GM15510 (cell line): Measurements from ENCODE around the gene TNFSF8.

Experiments used
- POLR2A ChIP-seq: IDR thresholded peaks from 3 replicates; pipeline ENCODE4 v1.6.1; 2011; ENCODE audit warnings: borderline replicate concordance; ENCODE audit not compliant: insufficient read length; ENCODE audit errors: extremely low read depth

TNFSF8 gene

GRCh38 chr9:114930056-114930812 lies at the start of gene TNFSF8:
Gene TNFSF8 (minus strand): TSS chr9:114930591. CDS start chr9:114930303, 288 bp downstream.
- no peak for TF ChIP-seq POLR2A

GRCh38 chr9:114973216-114973615 lies 42.8 kb upstream of the TNFSF8 start:
- no peak for TF ChIP-seq POLR2A

DNA sequence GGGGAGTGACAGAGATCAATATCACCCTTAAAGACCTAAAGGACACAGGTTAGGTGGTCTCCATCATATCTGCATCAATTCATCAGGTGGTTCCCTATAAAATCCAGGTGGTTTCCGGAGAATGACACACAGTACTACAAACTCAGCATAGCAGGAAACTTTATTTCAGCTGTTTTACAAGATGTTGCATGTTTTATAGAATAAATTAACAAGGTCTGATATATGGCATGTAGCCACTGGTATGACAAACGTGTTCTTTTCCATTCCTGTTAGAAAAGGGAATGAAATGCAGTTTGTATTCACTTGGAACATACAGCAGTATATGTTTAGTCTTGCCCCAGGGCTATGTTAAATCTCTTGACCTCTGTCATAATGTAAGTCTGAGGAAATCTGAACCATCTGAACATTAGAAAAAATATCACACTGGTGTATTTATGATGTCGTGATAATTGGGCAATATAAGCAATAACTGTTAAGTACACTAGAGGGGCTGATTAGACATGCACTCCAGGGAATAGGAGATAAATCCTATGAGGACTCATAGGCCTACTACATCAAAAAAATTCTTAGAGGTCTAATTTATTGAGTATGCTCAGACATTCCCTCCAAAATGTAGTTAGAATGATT lies 42.2 kb upstream of the TNFSF8 start:
- no peak for TF ChIP-seq POLR2A

- TF ChIP-seq POLR2A, result no peak
Measured at GRCh38 chr9:114969269-114969668, 38.9 kb upstream of the TNFSF8 start.

DNA sequence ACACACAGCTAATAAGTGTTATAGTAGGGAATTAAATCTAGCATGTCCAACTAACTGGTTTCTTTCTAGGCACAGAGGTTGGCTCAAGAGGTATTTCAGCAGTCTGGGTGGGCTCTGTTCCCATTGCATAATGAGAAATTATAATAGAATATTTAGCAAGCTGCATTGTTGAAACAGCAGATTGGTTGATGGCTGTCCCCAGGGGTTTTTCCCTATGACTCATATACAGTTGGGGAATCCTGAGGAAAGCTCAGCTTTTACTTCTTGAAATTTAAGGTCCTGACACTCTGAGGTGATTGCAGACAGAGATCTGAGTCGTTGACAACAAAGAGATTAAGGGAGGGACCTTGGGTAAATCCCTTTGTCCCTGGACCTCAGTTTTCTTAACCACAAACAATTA lies 38.3 kb upstream of the TNFSF8 start:
- TF ChIP-seq POLR2A, result no peak

GRCh38 chr9:114965564-114965963 lies 35.2 kb upstream of the TNFSF8 start:
- no peak for TF ChIP-seq POLR2A

DNA sequence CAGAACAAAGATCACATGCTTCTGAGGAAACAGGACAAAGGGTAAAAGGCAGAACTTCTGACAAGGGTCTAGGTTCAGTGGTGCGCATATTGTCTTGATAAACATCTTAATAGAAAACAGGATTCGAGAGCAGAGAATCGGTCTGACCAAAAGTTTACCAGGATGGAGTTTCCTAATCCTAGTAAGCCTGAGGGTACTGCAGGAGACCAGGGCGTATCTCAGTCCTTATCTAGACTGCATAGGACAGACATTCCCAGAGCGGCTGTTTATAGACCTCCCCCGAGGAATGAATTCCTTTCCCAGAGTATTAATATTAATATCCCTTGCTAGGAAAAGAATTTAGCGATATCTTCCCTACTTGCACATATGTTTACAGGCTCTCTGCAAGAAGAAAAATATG lies 32.4 kb upstream of the TNFSF8 start:
- TF ChIP-seq POLR2A, result no peak

- TF ChIP-seq POLR2A, result no peak
Measured at GRCh38 chr9:114960276-114960675, 29.9 kb upstream of the TNFSF8 start.

GRCh38 chr9:114958844-114959235 lies 28.4 kb upstream of the TNFSF8 start:
- TF ChIP-seq POLR2A, result no peak

- no peak for TF ChIP-seq POLR2A
Measured at GRCh38 chr9:114958021-114958843, 27.8 kb upstream of the TNFSF8 start.

DNA sequence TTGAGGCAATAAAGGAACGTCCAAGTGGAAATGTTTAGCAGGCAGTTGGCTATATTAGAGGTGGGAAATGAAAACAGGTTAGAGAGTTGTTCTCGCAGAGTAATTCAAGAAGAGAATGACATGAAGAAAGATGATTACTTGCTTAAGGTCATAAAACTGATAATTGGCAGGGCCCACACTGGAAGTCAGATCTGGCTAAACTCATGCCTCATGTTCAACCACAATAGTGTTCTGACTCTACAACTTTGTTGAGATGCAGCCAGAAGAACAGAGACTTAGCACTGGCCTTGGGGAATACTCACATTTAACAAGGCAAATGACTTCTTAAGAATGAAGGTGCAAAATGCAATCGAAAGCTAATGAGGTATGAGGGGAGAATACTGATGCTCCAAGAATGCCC lies 27.2 kb upstream of the TNFSF8 start:
- TF ChIP-seq POLR2A, result no peak

DNA sequence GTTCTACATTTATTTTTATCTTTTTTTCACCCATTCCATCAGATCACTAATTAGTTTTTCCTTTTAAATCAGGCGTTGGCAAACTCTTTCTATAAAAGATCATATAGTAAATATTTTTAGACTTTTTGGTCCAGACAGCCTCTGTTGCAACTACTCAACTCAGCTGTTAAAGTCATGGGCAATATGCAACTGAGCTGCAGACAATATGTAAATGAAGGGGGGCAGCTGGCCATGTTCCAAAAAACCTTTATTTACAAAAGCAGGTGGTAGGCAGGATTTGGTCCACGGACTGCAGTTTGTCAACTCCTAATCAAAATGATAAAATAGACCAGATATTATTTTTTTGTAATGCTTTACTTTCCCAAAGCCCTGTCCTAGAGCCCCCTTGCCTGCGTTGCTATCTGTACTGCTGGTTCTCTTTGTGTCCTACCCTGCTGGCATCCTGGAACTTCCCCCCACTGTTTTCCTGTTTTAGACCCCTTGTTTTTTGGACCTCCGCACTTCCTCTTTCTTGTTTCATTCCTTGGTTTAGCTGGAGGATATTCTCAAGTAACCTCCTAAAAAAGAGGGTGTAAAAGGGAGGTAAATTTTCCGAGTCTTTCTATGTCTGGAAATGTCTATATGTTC lies 24.7 kb upstream of the TNFSF8 start:
- TF ChIP-seq POLR2A, result no peak

DNA sequence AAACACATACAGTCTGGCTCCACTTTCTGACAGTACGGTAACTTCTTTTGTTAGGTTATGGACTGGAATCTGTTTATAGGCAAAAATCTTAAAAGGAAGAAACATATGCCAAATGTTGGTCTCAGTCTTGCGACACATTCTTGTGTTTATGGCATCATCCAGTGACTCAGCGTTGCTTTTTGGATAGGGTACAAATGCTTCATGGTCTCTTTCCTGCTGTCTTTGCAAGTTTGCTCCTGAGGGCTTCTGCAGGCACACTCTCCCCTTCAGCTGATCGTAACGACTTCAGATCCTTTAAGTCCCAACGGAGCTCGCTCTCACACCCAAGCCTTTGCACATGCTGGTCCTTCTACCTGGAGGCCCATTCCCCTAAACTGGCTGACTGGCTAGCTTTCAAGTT lies 23.6 kb upstream of the TNFSF8 start:
- TF ChIP-seq POLR2A, result no peak

DNA sequence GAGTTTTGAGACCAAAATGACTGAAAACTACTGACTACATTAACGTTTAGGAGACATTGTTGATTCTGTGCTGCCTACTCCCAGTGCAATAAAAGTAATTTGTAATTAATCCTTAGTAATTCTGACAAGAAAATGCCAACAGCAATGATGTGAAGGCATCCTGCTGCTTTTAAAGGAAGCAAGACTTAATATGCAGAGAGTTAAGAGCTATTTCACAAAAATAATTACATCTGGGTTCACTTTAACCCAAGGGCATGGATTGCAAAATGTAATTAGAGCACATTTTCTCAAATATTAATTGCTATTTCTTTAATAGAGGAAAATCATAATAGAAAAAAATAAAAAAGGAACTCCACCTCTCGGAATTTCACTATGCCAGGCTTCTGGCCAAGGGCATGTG lies 22.7 kb upstream of the TNFSF8 start:
- TF ChIP-seq POLR2A, result no peak

DNA sequence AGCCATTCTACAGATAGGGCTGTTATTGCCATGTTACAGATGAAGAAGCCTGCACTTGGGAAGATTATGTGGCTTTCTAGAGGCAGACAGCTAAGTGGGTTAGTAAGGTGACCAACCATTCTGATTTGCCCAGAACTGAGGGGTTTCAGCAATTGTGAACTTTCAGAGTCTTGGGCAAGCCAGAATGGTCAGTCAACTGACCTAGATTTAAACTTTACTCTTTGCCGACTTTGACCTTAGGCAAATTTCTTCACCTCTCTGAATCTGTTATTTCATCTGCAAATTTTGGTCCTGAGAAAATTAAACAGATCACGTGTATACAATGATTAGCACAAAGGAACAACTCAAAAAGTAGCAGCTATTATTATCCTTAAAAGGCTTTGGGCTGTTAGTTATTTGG lies 20.4 kb upstream of the TNFSF8 start:
- TF ChIP-seq POLR2A, result no peak
